GM19468 (cell line): ENCODE measurements around the gene NAA25.
A peak's percentile ranks its signal among the peaks of the same experiment; 100 is the strongest.
"Not testable (repeated sequence)": the region's sequence is repeated elsewhere in the genome, so short reads cannot be mapped to it uniquely, and the experiment has no call there.

ENCODE experiments used
- ATAC-seq: cut with Tn5 transposase; IDR thresholded peaks from one replicate; pipeline ENCODE4 v1.9.1; 2021; ENCODE audit warnings: mild to moderate bottlenecking, moderate library complexity, moderate number of reproducible peaks; ENCODE audit not compliant: unreplicated experiment; ENCODE audit errors: extremely low read depth

NAA25 gene

GRCh38 chr12:112087055-112087850, 21.3 kb downstream of the NAA25 start:
- no peak for ATAC-seq

- no peak for ATAC-seq
These were observed 42.0 kb downstream of the NAA25 start for GRCh38 chr12:112066566-112066965.

- no peak for ATAC-seq
These were observed 45.3 kb downstream of the NAA25 start for GRCh38 chr12:112063273-112063672.

- ATAC-seq: no peak
These were observed 47.4 kb downstream of the NAA25 start for GRCh38 chr12:112061137-112061536.

GRCh38 chr12:112049351-112049750, 59.2 kb downstream of the NAA25 start:
- ATAC-seq: no peak

GRCh38 chr12:112046003-112046402, 62.6 kb downstream of the NAA25 start:
- no peak for ATAC-seq

- ATAC-seq: not testable (repeated sequence)
These were observed 72.0 kb downstream of the NAA25 start for GRCh38 chr12:112036614-112037013.

GRCh38 chr12:112035219-112035785, 73.3 kb downstream of the NAA25 start:
- no peak for ATAC-seq

GRCh38 chr12:112032292-112032691, 76.3 kb downstream of the NAA25 start:
- ATAC-seq: no peak

- no peak for ATAC-seq
These were observed 77.1 kb downstream of the NAA25 start for GRCh38 chr12:112031472-112031871.

GRCh38 chr12:112029301-112029700, 79.3 kb downstream of the NAA25 start:
- ATAC-seq: no peak

- no peak for ATAC-seq
These were observed 82.7 kb downstream of the NAA25 start for GRCh38 chr12:112025808-112026375.

GRCh38 chr12:112023759-112024396, 84.7 kb downstream of the NAA25 start:
- ATAC-seq: no peak

- no peak for ATAC-seq
These were observed 86.2 kb downstream of the NAA25 start for GRCh38 chr12:112022241-112023016.

- no peak for ATAC-seq
These were observed 87.6 kb downstream of the NAA25 start for GRCh38 chr12:112020947-112021457.

- ATAC-seq: no peak
These were observed 89.9 kb downstream of the NAA25 start for GRCh38 chr12:112018571-112019237.

- no peak for ATAC-seq
These were observed 91.5 kb downstream of the NAA25 start for GRCh38 chr12:112017041-112017440.

- ATAC-seq: no peak
These were observed 92.6 kb downstream of the NAA25 start for GRCh38 chr12:112015938-112016337.

GRCh38 chr12:112013601-112014402, 94.8 kb downstream of the NAA25 start:
- ATAC-seq: peak; percentile 27
